Karpas-422 (cell line): ENCODE results near the gene SYCE3. TPM values are rescaled to one million over a fixed set of nuclear protein-coding genes. Genes with fewer than 3 reads are reported as not detected.

Experiments
- DNase-seq: peaks from one replicate; pipeline ENCODE4 v3.0.0-alpha.2; 2015
- H2AFZ ChIP-seq: fragments of 200-600 bp; sonication (generic); 2 replicates; pipeline ENCODE4 v1.6.1; 2014; ENCODE audit warnings: antibody characterized with exemption, low read length, mixed read lengths
- H3K27ac ChIP-seq: fragments of 200-600 bp; sonication (generic); 2 replicates; pipeline ENCODE4 v1.5.1; 2014; ENCODE audit warnings: mild to moderate bottlenecking, low read length, moderate library complexity
- H3K27me3 ChIP-seq: fragments of 200-600 bp; sonication (generic); 2 replicates; pipeline ENCODE4 v1.6.1; 2014; ENCODE audit warnings: low read length, mixed read lengths
- H3K36me3 ChIP-seq: fragments of 200-600 bp; sonication (generic); 2 replicates; pipeline ENCODE4 v1.6.1; 2014; ENCODE audit warnings: low read length, mixed read lengths; ENCODE audit not compliant: insufficient read depth
- H3K4me1 ChIP-seq: fragments of 200-600 bp; sonication (generic); 2 replicates; pipeline ENCODE4 v1.6.1; 2014; ENCODE audit warnings: mild to moderate bottlenecking, low read length, mixed read lengths
- H3K4me2 ChIP-seq: fragments of 200-600 bp; sonication (generic); 2 replicates; pipeline ENCODE4 v1.6.1; 2014; ENCODE audit warnings: low read length, low read depth, mild to moderate bottlenecking; ENCODE audit not compliant: poor library complexity, severe bottlenecking
- H3K4me3 ChIP-seq: fragments of 200-600 bp; sonication (generic); 2 replicates; pipeline ENCODE4 v1.5.1; 2014; ENCODE audit warnings: mild to moderate bottlenecking, antibody characterized with exemption, low read length, mixed read lengths
- H3K79me2 ChIP-seq: fragments of 200-600 bp; sonication (generic); 2 replicates; pipeline ENCODE4 v1.6.1; 2014; ENCODE audit warnings: mild to moderate bottlenecking, low read length, mixed read lengths
- H3K9ac ChIP-seq: fragments of 200-600 bp; sonication (generic); 2 replicates; pipeline ENCODE4 v1.6.0; 2014; ENCODE audit warnings: low read length
- H3K9me2 ChIP-seq: fragments of 200-600 bp; sonication (generic), shearing (Covaris generic); replicated peaks from 2 replicates; pipeline ENCODE4 v1.6.0; 2014; ENCODE audit warnings: mild to moderate bottlenecking, low read length, moderate library complexity; ENCODE audit not compliant: insufficient read depth
- H3K9me3 ChIP-seq: fragments of 300-700, 200-600 bp; sonication (generic); 2 replicates; pipeline ENCODE4 v1.6.1; 2014; ENCODE audit warnings: low read length, mixed read lengths
- H4K20me1 ChIP-seq: fragments of 200-600 bp; sonication (generic); 2 replicates; pipeline ENCODE4 v1.6.1; 2014; ENCODE audit warnings: mild to moderate bottlenecking, antibody characterized with exemption, low read length, low read depth; ENCODE audit not compliant: insufficient read depth
- total RNA-seq: library from RNA; depleted of rRNA; stranded (reverse); fragments of >200 nt; shearing (Covaris generic); gene quantifications from 2 replicates; pipeline ENCODE4 v1.2.3, GENCODE V29; 2014; ENCODE audit warnings: low replicate concordance; rRNA removed

The SYCE3 gene
- total RNA-seq, 1 experiment from 2014 or later = not detected

GRCh38 chr22:50504369-50505211, 58.1 kb downstream of the SYCE3 start:
- Histone ChIP-seq H3K27me3 (no peaks in the 10 kb centered on the region), H3K27ac (no peak overlapping the region), H3K9me2 (no peaks in the 10 kb centered on the region), H3K9ac (no peak overlapping the region), H3K4me3 (no peak overlapping the region), H3K9me3 (no peaks in the 10 kb centered on the region), H3K36me3 (no peaks in the 10 kb centered on the region), H3K4me1 (peaks cover 19% of the 10 kb centered on the region), H3K79me2 (peaks cover 27% of the 10 kb centered on the region), H2AFZ (no peak overlapping the region), H4K20me1 (0 out of 2 replicates have a peak, but pooled peaks cover 3% of the 10 kb centered on the region), H3K4me2 (no peak overlapping the region)
- DNase-seq = no peak

- Histone ChIP-seq H3K4me2 (no peak overlapping the region), H3K9me3 (no peaks in the 10 kb centered on the region), H2AFZ (no peak overlapping the region), H3K79me2 (peaks cover 17% of the 10 kb centered on the region), H3K27ac (no peak overlapping the region), H3K4me3 (no peak overlapping the region), H3K9ac (no peak overlapping the region), H3K9me2 (no peaks in the 10 kb centered on the region), H3K4me1 (peaks cover 11% of the 10 kb centered on the region), H3K27me3 (no peaks in the 10 kb centered on the region), H3K36me3 (no peaks in the 10 kb centered on the region), H4K20me1 (0 out of 2 replicates have a peak, but pooled peaks cover 3% of the 10 kb centered on the region)
- peak; percentile 68 for DNase-seq
These were observed 59.1 kb downstream of the SYCE3 start for GRCh38 chr22:50503475-50504145.

- Histone ChIP-seq H3K36me3 (no peaks in the 10 kb centered on the region), H3K4me3 (no peak overlapping the region), H4K20me1 (0 out of 2 replicates have a peak, but pooled peaks cover 3% of the 10 kb centered on the region), H3K9me2 (no peaks in the 10 kb centered on the region), H3K4me2 (no peak overlapping the region), H3K4me1 (peaks cover 15% of the 10 kb centered on the region), H3K9ac (no peak overlapping the region), H2AFZ (no peak overlapping the region), H3K27ac (no peak overlapping the region), H3K9me3 (no peaks in the 10 kb centered on the region), H3K27me3 (no peaks in the 10 kb centered on the region), H3K79me2 (peaks cover 14% of the 10 kb centered on the region)
- DNase-seq = no peak
These were observed 59.9 kb downstream of the SYCE3 start for GRCh38 chr22:50502628-50503474.

GRCh38 chr22:50502096-50502495, 60.6 kb downstream of the SYCE3 start:
- Histone ChIP-seq H3K4me1 (peaks cover 15% of the 10 kb centered on the region), H3K4me3 (no peak overlapping the region), H2AFZ (no peak overlapping the region), H3K9me3 (no peaks in the 10 kb centered on the region), H3K79me2 (peaks cover 11% of the 10 kb centered on the region), H4K20me1 (0 out of 2 replicates have a peak, but pooled peaks cover 3% of the 10 kb centered on the region), H3K36me3 (no peaks in the 10 kb centered on the region), H3K9ac (no peak overlapping the region), H3K4me2 (no peak overlapping the region), H3K9me2 (no peaks in the 10 kb centered on the region), H3K27me3 (no peaks in the 10 kb centered on the region), H3K27ac (no peak overlapping the region)
- no peak for DNase-seq

Other genes starting within 250 kb of the SYCE3 start
- 0.90 and 2.7 TPM in 2 replicates for gene DENND6B, start 235.9 kb downstream of the SYCE3 start, total RNA-seq
- 32.9 and 78.0 TPM in 2 replicates for gene PPP6R2, start 219.6 kb downstream of the SYCE3 start, total RNA-seq
- 33.5 and 91.5 TPM in 2 replicates for gene SBF1, start 87.9 kb downstream of the SYCE3 start, total RNA-seq
- 0.79 and 1.4 TPM in 2 replicates for gene ADM2, start 81.4 kb downstream of the SYCE3 start, total RNA-seq
- gene MIOX, start 76.1 kb downstream of the SYCE3 start, total RNA-seq = 0.93 and 3.9 TPM in 2 replicates
- gene LMF2, start 55.2 kb downstream of the SYCE3 start, total RNA-seq = 19.2 and 21.4 TPM in 2 replicates
- gene NCAPH2, start 54.7 kb downstream of the SYCE3 start, total RNA-seq = 24.6 and 53.5 TPM in 2 replicates
- 1.1 and 14.2 TPM in 2 replicates for gene SCO2, start 37.3 kb downstream of the SYCE3 start, total RNA-seq
- gene TYMP, start 32.9 kb downstream of the SYCE3 start, total RNA-seq = 1.8 and 5.0 TPM in 2 replicates
- gene KLHDC7B, start 17.0 kb downstream of the SYCE3 start, total RNA-seq = 4.5 and 9.8 TPM in 2 replicates
- 50.3 and 80.0 TPM in 2 replicates for gene CPT1B, start 15.5 kb upstream of the SYCE3 start, total RNA-seq
- 52.8 and 77.8 TPM in 2 replicates for gene CHKB, start 19.9 kb upstream of the SYCE3 start, total RNA-seq
- gene MAPK8IP2, start 37.9 kb upstream of the SYCE3 start, total RNA-seq = 1.3 and 1.6 TPM in 2 replicates
- 24.3 and 41.1 TPM in 2 replicates for gene ARSA, start 65.2 kb upstream of the SYCE3 start, total RNA-seq
- 0.04 TPM in 1 of 2 replicates, not detected in the other for gene SHANK3, start 109.9 kb upstream of the SYCE3 start, total RNA-seq
- not detected in 2 replicates for gene ACR, start 175.3 kb upstream of the SYCE3 start, total RNA-seq
- gene RABL2B, start 220.7 kb upstream of the SYCE3 start, total RNA-seq = 26.4 and 26.8 TPM in 2 replicates